GM10266 (cell line): Measurements from ENCODE around the gene NAALADL2.
"Not testable (repeated sequence)": the region's sequence is repeated elsewhere in the genome, so short reads cannot be mapped to it uniquely, and the experiment has no call there.

Experiments used
- DNase-seq: peaks from one replicate; pipeline ENCODE4 v3.0.0; 2012; ENCODE audit errors: extremely low spot score
- CTCF ChIP-seq: IDR thresholded peaks from 2 replicates; pipeline ENCODE4 v1.5.1; 2012; ENCODE audit warnings: mild to moderate bottlenecking, low read depth; ENCODE audit not compliant: control insufficient read depth, insufficient read depth; ENCODE audit errors: missing control alignments

NAALADL2 gene

GRCh38 chr3:175606650-175607318, 747.6 kb downstream of the NAALADL2 start:
- TF ChIP-seq CTCF: no peak
- no peak for DNase-seq

GRCh38 chr3:175608356-175608755, 749.2 kb downstream of the NAALADL2 start:
- no peak for DNase-seq
- no peak for TF ChIP-seq CTCF

GRCh38 chr3:175608911-175609310, 749.8 kb downstream of the NAALADL2 start:
- no peak for DNase-seq
- no peak for TF ChIP-seq CTCF

GRCh38 chr3:175612487-175613196, 753.5 kb downstream of the NAALADL2 start:
- DNase-seq: no peak
- TF ChIP-seq CTCF: no peak

- not testable (repeated sequence) for DNase-seq
Measured at GRCh38 chr3:175614107-175614506, 755.0 kb downstream of the NAALADL2 start.

GRCh38 chr3:175617247-175617646, 758.1 kb downstream of the NAALADL2 start:
- no peak for TF ChIP-seq CTCF
- DNase-seq: no peak

- DNase-seq: no peak
- TF ChIP-seq CTCF: no peak
Measured at GRCh38 chr3:175619369-175619768, 760.2 kb downstream of the NAALADL2 start.
